Stimulated activated CD8-positive, alpha-beta memory T cell treated with anti-CD3 and anti-CD28 coated beads, Interleukin-15, amount 100 ng/mL, for 24 hours (primary cell): ENCODE results near the gene SMYD3.
"Not testable (repeated sequence)": the region's sequence is repeated elsewhere in the genome, so short reads cannot be mapped to it uniquely, and the experiment has no call there.

Source experiments
- DNase-seq: peaks from one replicate; pipeline ENCODE4 v3.0.0-alpha.2; 2020; ENCODE audit warnings: low read depth

Gene SMYD3

DNA sequence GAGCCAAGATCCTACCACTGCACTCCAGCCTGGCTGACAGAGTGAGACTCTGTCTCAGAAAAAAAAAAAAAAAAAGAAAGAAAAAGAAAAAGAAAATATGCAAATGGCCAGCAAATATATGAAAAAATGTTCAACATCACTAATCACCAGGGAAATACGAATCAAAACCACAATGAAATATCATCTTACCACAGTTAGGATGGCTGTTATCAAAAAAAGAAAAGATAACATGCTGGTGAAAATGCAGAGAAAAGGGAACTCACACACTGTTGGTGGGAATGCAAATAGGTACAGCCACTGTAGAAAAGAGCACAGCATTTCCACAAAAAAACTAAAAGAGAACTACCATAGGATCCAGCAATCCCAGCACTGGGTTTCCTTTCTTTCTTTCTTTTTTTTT lies 477.5 kb downstream of the SMYD3 start:
- no peak for DNase-seq

DNA sequence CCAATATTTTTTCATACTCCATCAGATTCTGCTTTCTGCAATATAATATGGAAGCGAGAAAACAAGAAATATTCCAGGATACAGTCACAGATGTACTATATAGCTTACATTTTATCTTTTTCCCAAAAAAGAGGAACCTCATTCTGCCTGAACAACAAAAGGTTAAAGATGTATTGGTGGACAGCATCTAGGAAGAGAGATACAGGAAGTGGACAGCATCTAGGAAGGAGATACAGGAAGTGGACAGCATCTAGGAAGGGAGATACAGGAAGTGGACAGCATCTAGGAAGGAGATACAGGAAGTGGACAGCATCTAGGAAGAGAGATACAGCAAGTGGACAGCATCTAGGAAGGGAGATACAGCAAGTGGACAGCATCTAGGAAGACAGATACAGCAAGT lies 483.0 kb downstream of the SMYD3 start:
- DNase-seq, result not testable (repeated sequence)

DNA sequence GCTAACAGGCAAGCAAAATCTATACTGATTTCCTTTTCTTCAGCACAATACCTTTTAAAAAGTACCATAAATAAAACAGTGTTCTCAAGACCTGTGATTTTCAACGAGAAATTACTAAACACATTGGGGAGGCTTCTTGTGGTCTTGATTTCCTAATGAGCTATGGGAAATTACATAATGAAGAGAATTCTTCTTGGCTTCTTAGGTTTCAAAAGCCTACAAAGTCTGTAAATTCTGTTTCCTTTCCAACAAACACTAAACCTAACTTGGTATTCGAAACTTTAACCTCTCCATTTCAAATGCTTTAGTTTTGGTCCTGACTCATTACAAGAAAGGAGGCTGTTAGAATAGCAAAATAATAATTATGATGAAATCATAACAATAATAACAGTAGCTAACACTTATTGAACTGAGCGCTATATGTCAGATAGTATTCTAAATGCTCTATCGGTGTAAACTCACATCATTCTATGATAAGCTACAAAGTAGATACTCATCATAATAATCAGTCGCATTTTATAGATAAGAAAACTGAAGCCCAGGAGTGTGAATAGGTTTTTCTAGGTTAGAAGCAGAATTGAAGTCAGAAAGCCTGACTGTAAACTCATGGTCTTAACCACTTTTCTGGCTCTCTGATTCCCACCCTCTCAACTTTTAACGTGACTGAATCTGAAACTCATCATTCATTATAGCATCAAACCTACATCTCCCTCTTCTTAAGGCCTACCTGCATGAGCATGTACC lies 486.7 kb downstream of the SMYD3 start:
- DNase-seq, result no peak

DNA sequence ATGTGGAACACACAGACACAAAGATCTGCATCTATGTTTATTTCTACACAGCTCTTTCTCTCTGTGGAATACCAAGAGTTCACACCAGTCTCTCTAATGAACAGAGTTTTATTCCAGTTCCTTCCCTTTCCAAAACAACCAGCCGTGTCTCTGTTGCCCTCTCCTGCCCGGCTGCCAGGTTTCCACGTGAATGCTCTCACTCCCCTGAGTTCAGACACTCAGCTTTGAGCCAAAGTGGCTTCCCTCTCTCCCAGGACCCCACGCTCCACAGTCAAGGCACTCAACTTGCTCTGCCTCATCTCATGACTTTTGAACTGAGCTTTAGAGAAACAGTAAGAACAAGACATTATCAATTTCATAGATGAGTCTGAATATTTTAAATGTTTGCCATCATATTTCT lies 488.9 kb downstream of the SMYD3 start:
- DNase-seq, result no peak

DNA sequence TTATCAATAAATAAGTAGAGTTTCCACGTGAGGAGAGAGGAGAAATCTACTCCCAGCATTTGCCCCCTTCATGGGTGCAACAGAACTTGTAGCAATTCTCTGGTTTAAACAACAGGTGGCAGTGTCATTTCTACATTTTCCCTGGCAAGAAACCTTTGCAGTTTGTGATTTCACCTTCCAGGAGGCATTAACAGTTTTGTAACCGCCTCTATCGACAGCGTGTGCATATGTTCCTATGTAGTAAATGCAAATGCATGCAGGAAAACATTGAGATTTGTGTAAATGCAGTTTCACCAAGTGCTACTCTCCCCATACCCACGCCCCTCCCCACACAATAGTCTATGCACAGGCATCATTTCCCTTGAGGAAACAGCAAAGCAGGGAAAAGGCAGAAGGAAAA lies 494.7 kb downstream of the SMYD3 start:
- DNase-seq, result no peak

DNA sequence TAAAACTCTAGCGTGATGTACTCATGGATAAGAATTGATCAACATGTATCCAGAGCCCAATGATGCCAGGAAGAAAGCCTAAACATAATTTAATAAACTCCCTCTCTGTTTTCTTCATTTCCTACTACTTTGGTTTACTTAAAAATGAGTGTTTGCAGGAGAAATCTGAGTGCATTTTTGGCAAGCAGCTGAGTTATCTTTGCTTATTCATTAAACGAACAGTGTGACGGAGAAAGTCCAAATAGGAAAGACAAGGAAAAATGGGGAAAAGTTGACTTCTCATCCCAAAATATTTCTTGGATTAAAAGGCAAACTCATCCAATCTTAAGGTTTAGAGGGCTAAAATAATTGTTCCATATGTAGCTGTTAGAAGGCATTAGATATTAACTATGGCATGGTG lies 496.7 kb downstream of the SMYD3 start:
- DNase-seq, result no peak

DNA sequence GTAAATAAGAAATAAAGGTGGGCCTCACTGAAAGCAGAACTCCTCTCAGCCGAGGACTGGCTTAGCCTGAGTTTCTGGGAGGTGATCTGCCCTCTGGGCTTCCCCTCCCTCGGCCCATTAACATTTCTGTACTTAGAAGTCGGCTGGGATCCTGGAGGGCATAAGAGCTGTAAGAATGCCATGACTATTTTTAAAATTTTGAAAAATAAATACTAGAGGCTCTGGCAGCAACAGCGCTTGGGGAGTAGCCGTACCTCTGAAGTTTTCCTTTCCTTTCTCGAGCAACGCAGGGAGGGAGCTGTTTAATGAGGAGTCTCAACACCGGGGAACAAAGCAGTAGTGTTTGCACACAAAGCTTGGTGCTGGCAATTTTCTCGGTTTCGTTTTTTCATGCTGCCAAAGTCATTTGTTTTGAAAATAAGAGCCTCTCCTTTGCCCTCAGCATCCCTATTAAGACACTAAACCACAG lies 498.7 kb downstream of the SMYD3 start:
- no peak for DNase-seq

DNA sequence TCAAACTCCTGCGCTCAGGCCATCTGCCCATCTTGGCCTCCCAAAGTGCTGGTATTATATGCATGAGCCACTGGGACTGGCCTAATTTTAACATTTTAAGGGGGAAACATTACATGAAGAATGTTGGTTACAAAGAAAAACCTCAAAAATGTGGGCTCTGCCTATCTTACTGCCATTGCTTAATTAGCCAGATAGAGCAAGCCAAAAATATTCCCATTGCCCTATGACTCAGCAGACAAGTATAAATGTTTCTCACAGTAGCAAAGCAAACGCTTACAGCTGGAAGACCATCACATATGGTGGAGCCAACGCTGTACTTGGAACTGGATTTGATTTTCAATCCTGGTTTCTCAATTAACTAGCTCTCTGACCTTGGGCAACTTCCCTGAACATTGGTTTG lies 502.0 kb downstream of the SMYD3 start:
- DNase-seq, result no peak

DNA sequence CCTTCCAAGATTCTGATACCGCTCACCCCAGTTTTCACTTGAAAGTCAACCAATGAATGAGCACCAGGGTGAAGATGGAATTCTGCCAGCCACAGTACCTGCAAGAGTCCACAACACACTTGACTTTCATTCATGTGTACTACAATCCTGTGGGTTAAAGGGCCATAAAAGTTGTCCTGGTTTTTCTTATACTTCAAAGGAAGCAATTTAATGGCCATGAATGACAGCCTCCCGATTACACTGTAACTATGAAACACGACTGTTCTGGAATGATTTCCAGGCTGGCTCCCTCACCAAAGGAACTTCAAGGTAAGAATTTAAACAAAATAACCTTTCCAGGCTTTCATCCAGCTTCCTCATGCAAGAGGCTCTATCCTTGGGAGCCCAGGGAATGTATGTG lies 502.8 kb downstream of the SMYD3 start:
- no peak for DNase-seq

DNA sequence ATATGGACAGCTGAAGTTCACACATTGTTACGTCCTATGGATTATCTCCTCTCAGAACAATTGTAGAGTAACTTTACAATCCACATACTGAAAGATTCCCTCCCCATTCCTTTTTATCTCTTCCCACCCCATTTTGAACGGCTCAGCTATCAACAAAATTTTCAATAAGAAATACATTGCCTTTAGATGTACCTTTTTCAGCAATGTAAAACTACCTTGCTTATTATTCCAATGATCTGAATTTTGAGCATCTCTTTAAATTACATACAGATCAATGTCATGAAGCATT lies 503.7 kb downstream of the SMYD3 start:
- no peak for DNase-seq

DNA sequence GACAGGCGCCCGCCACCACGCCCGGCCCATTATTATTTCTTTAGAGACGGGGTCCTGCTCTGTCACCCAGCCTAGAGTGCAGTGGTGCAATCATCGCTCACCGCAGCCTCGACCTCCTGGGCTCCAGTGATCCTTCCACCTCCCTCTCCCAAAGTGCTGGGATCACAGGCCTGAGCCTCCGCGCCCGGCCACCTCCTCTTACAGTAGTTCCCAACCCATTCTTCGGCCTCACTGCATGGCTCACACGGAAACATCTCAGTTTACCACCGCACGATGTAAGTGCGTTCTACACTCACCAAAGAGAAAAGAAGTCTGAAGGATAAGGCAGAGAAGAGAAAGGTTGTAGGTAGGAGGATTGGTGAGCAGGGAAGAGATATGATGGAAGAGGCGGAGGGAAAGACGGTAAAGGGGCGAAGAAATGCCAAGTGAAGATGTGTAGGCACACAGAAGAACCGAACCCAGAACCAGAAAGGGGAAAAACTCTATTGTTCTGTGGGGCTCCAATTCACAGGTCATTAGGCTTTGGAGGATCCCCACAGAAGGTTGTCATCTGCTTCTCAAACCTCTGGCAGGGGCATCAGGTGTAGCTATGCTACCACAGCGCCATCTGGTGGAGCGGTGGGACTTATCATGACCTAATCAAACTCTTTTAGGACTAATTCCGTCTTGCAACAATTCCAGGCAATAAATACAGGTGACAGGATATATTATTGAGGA lies 504.2 kb downstream of the SMYD3 start:
- DNase-seq, result peak; percentile 76

DNA sequence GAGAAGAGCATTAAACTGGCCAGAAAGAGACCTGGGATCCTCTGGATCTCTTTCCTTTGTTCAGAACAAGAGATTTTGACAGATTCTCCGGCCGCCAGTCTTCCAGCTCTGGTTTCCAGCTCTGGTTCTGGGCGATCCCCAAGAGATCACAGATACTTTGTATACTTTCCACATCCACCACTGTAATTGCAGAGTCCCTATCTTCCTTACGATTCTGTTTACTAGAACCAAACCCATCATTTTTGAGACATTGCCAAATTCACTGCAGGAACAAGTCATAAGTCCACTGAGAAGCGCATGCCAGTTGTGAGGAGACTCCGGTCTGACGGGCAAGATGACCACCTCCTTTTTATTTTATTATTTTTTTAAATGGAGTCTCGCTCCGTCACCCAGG lies 505.2 kb downstream of the SMYD3 start:
- no peak for DNase-seq

DNA sequence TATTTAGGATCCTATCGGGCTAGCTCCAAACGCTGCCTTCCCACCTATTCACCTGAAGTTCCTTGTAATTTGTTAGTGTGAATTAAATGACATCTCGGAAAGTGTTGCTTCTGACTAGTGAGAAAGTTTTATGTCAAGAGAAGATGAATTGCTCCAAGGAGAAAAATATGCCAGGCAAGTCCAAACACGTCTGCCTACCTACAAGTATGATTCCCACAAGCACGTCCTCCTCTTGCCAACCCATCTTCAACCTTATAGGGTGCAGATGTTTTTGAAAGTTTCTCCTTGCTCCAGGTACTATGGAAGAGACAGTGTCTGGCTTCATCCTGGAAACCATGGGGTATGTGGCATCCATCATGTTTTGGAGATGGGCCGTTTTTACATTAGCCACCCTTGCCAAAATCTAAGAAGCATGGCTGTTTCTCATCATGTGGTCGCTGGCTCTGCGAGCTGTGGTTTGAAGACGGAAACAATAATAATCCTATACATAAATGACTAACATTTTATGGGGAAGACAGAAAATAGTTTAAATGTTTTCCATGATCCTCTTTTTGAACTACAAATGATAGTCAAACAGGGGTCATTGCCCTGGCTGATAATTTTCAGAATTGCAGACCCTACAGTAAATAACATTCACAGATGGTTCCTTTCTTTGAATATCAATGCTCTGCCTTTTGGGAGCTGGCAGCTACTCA lies 505.8 kb downstream of the SMYD3 start:
- DNase-seq, result no peak

DNA sequence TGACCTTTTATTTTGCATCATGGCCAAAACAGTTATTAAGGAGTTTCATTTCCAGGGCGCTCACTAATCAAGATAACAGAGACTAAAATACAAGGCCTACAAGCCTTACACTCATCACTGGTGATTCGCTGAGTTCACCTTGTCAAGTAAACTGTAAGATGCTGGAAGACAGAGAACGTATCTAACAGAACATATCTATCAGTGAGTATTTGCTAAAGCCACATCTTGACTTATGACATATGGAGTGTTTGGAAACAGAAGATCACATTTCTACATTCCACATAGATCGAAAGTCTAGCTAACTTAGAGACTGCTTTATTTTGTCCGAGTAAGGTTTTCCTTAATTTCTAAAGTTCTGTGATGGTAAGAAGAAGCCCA lies 506.5 kb downstream of the SMYD3 start:
- DNase-seq, result no peak

DNA sequence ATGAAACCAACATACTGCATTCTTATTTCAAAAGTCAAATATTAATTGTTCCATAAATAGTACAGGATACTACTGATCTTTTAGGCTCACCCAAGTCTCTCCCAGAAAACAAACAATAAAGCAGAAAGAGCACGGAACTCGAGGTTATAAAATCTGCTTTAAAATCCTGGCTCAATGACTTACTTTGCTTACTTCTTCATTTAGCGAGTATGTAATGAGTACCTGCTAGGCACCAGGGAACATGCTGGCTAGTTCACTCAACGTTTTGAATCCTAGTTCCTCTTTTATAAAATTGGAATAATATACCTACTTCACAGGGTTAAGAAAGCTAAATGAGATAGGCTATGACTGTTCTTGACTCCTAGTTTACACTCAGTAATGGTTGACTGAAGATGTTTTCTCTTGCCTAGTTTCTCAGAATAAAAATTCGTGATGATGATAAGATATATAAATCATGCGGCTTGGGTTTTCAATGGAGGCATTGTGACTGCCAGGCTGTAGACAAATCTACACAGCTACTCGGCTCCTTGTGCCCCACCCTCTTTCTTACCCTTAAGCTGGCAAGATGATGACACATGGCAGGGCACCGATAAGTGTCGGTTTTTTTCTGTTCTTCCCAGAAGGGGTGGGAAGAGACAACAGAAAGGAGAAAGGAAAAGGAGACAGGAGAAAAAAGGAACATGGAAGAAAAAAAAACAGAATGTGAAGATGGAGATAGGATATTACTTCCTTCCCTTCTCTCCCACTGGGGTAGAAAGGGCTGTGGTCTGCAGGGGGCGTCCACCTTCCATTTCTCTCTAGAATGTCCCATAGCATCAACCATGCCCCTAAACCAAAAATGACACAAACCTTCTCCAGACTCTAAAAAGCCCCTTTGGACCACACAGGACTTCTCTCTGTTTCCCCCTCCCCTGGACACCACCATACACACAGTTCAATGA lies 507.1 kb downstream of the SMYD3 start:
- no peak for DNase-seq

DNA sequence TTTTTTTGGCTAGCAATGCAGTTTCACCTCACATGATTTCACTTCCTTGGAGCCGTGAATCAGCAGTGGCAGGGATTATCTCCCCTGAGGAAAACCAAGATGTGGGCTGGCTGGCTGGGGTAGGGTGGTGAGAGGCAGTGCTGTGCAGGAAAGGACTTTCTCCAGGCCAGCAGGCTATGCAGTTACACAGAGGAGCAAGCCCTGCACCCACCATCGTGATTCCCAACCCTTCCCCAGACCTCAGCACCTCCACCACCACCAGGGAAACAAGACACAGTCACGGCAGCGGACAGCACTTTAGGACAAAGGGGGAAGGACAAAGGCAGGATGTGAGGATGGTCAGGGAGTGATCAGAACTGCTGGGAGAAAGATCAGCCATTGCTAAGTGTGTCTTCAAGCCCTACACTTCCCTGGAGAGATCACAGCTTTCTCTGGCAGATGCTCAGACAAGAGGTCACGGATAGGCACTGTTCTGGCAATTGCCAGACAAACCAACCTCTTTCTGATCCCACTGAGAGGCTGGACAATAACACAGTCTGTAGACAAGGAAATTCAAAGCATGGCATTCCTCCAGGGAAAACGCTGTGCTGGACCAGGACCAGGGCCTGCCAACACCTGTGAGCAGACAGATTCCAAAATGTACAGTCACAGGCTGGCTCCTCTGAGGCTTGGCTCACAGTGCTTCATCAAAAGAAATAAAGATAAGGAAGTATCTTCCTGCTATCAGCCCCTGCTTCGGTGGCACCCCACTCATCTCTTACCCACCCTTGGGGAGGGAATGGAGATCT lies 509.4 kb downstream of the SMYD3 start:
- no peak for DNase-seq

DNA sequence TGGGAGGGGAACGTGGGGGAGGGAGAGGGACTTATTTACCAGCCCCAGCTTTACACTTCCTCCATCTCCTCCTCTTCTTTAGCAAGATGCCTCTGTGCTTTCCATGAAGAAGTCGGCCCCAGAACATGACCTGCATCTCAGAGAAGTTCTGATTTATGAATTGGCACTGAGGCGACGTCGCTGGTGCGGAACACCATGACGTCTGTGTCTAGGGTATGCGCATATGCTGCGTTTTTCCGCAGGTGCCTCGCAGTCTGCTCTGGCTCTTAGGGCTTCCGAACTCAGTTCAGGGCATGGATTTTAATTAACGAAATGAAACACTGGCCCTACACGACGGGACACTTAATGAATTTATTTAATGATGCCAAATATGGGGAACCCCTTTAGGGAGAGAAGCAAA lies 510.3 kb downstream of the SMYD3 start:
- DNase-seq, result no peak

DNA sequence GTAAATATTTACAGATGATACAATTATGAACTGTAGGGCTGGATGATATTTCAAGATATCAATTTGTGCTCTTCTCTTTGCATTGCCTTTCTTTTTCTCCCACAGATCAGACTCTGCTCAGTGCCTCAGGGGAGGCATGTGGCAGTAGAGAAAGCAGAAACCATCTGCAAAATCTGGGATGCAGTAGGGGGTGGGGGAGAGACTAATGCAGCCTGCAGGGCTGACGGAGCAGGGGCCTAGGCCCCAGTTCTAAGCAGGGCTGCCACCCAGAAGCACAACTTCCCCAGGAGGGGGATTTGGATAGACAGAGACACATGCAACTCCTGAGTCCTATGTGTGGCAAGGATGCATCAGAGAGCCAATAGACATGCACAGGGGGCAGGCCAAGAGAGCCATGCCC lies 511.6 kb downstream of the SMYD3 start:
- no peak for DNase-seq

DNA sequence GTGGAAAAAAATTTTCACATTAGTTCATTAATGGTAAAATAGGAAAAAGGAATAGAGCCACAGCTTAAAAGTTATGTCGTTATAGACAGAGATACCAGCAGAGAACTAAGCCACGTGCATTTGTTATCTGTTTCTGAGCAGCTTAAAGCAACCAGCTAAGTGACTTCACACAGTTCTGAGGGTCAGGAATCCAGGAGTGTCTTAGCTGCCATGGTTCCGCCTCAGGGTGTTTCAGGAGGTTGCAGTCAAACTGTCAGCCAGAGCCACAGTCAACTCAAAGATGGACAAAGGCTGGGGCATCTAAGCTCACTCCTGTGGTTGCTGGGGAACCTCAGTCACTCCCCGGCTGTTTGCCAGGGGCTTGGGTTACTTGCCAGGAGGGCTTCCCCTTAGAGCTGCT lies 515.8 kb downstream of the SMYD3 start:
- no peak for DNase-seq

DNA sequence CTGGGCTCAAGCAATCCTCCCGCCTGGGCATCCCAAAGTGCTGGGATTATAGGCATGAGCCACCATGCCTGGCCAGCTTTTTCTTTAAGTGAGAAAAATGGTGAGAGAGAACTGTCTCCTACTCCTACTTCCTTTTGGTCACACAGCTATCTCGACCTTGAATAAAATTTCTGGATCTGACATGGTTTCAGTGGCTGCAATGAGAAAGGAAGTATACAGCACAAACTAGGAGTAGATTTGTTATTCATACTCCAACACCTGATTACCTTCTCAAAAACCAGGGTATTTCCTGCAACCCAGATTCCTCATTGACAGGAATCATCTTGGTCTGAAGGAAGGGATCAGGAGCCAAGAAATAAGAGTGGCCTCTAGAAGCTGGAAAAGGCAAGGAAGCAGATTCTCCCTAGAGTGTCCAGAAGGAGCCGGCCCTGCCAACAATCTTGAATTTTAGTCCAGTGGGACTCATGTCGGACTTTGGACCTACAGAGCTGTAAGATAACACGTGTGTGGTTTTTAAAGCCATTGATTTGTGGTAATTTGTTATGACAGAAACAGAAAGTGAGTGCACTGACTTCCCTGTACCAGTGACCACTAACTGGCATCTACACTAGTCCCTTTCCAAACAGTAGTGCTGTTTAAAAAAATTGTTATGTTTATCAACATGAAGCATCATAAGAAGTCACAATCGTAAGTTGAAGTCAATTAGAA lies 516.6 kb downstream of the SMYD3 start:
- no peak for DNase-seq
